Measurements from ENCODE around the gene GULP1. TPM values are rescaled to one million over a fixed set of nuclear protein-coding genes. Genes with fewer than 3 reads are reported as not detected.

GULP1 gene
- total RNA-seq, 1 experiment from 2014 or later, result 77.5 TPM

DNA sequence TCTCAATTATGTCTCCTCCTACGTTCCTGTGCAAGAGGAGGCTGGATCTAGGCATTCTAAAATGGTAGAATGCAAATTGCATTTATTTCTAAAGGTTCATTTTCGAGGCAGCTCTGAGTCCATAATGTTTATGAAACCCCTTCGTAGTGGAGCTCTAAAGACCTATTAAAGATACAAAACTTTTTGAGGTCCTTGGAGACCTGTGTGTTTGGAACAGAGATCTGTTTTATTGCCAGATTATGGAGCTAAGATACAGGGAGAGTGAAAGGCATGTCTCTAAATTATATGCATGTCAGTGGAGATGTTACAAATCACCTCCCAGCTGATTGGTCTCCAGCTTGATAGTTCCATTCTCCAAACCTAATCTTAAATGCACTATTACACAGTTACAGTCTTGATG lies 335.8 kb downstream of the GULP1 start:
- DNase-seq (ENCODE audit: extremely low read depth, low read depth), result no peak

DNA sequence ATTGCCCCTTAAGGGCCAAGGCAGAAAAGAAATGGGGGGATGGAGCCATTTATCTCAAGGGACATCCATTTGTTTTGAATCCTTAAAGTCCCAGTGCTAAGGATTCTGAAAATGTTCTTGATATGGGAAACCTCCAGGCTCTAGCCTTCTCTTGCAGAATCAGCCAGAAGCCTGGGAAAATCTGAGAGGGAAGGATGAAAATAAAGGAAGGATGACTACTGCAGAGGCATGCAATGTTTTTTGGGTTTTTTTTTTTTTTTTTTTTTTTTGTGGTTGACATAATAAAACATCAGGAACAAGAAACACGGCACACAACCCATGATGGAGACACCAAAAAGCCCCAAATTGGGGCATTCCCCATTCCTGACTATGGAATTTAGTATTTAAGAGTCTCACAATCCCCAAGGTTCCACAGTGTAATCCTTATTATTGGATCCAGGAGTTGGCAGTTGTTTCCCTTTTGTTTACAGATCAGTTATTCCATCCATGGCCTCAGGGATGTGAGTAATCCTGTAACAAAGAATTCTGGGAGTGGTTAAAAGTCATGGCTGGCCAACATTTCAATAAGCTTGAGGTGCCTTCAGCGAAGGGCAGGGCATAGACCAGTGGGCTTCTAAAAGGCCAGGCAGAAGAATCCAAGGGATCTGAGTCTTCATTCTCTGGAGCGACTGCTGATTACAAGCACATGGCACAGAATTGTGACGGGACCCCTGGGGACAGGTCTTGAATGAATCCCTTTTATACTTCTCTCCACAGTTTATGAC lies 337.5 kb downstream of the GULP1 start:
- peak; percentile 17 for DNase-seq (ENCODE audit: extremely low read depth, low read depth)

DNA sequence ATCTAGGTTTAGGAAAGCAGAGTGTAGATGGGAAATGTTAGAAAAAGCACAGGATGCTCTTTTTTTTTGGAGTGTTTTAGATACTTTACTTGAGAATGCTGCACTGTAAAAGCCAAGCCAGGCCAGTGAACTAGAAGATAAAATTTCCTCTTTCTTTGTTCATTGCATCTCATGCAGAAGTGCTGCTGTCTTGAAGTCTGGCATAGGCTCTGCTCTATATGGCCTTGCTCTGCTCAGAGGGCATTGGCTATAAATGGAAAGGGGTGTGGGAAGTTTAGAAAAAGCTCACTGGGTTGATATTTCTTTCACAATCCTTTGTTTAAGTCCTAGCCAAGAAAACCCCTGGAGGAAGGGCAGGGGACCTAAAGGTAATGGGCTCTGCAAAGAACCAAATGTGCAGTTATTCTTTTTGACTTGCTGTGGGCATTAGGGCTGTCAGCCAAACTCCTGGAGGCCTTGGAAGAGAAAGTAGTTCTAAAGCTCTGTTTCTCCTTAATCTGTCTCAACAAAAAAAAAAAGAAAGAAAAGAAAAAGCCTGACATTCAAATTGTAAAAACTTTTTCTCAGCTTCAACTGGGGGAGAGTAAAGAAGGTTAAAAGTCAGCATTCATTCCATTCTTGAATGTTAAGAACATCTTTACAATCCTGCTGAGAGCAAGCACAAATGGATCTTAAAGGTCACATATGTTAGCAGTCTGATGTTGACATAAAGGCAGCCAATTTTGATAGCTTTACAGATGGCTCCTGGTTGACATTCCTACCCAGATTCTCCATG lies 338.3 kb downstream of the GULP1 start:
- no peak for DNase-seq (ENCODE audit: extremely low read depth, low read depth)

DNA sequence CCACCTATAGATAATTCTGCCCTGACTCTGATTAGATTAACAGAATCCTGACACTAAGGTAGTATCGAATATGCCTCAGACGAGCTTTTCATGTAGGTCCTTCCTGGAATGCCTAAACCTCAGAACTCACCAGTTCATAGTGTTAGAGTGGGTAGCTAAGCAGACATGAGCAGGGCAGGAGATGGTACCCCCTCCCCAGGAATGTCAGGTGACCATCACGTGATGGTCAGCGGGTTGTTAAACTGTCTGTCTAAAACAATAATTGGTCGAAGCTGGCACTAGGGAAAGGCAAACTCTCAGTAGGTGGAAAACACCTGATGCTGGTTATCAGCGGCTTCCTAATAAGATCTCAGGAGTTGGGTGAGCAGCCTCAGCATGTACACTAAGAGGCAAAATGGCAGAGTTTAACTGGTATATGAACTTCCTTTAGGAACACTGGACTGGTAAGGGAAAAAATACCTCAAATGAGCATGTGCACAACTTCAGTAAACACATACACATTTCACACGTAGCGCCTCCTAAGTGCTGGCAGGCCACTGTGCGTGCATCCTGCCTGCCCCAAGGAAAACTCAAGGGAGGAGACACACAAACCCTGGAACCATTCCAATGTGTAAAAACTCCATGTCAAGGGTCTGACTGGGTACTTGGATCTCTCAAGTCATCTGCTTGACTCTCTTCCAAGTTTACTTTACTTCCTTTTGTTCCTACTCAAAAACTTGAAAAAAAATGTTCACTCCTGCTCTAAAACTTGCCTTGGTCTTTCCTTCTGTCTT lies 339.5 kb downstream of the GULP1 start:
- no peak for DNase-seq (ENCODE audit: extremely low read depth, low read depth)

DNA sequence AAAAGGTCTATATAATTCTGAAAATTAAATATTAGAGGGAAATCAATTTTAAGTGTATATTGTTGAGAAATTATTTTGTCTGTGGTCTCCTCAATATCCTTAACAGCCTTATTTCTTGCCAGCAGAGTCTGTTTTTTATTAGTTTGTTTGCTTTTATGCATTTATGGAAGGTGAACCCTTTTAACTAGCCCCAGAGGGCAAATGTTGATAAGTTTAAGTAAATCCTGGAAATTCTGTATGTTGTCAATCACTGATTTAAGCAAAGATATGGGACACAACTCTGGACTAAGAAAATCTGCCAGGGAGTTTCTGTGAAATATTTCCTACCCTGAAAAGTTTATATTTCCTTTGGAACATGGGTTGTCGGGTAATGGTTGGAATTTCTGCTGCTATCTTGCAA lies 343.0 kb downstream of the GULP1 start:
- no peak for DNase-seq (ENCODE audit: extremely low read depth, low read depth)

Small RNA genes lying within 50 kb of the gene (small RNA-seq; reads per million reads assigned to genes)
- gene MIR561 (1.1 to 50.2 reads per million in 2 experiments), gene RNA5SP114 (0 reads per million in 2 experiments)

Data from NCI-H460 (cell line).